ENCODE data around the gene NANOS2. TPM values are rescaled to one million over a fixed set of nuclear protein-coding genes. Genes with fewer than 3 reads are reported as not detected.
"Not testable (repeated sequence)": the region's sequence is repeated elsewhere in the genome, so short reads cannot be mapped to it uniquely, and the experiment has no call there.

NANOS2 gene
- total RNA-seq, 1 donor from 2014 or later = not detected

DNA sequence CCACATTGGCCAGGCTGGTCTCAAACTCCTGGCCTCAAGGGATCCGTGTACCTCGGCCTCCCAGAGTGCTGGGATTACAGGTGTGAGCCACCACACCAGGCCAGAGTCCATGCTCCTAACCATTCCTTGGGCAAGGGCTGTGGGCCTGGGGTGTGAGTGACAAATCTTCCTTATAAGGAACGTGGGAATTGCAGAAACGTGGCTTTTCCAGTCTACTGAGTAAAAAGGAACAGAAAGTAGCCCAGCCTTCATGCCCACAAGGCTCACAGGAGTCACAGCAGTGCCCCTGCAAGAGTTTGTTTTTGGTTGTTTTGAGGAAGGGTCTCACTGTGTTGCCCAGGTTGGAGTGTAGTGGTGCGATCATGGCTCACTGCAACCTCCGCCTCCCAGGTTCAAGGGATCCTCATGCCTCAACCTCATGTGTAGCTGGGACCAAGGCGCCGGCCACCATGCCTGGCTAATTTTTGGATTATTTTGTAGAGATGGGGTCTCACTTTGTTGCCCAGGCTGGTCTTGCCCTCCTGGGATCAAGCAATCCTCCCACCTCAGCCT, 17.2 kb downstream of the NANOS2 start:
- DNase-seq (ENCODE audit: low spot score) (no peak), ATAC-seq (no peak)

DNA sequence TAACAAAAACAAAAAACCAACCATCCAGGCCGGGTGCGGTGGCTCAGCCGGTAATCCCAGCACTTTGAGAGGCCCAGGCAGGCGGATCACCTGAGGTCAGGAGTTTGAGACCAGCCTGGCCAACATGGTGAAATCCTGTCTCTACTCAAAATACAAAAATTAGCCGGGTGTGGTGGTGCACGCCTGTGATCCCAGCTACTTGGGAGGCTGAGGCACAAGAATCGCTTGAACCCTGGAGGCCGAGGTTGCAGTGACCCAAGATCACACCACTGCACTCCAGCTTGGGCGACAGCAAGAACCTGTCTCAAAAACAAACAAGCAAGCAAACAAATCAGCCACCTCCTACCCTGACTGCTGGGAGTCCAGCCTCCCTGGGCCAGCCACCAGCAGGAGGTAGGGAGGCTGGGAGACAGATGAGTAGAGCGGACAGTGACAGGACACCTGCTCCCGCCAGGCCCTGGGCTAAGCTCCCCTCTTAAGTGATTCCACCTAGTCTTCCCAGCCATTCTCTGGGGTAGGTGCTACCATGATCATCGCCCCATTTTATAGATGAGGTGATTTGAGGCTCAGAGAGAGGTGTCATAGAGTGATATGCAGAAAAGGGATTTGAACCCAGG, 18.5 kb downstream of the NANOS2 start:
- ATAC-seq; DNase-seq (ENCODE audit: low spot score): not testable (repeated sequence)

DNA sequence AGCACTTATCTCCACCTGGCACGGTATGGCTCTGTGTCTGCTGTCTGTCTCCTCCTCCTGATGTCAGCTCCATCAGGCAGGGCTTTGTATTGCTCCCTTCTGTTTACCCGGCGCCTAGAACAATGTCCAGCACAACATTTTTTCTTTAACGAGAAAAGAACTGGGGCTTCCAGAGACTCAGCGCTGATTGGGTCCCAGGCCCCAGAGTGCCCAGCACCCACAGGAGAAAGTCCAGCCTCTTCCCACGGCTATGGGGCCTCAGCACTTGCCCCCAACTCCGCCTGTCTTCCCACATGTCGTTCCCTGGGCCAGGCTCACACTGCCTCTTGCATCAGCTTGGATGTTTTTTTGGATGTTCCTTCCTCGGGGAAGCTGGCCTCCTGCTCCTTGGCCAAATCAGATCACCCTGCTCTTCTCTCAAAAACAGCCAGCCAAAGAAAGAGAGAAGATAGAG, 19.0 kb downstream of the NANOS2 start:
- no peak for DNase-seq (ENCODE audit: low spot score)
- no peak for ATAC-seq

DNA sequence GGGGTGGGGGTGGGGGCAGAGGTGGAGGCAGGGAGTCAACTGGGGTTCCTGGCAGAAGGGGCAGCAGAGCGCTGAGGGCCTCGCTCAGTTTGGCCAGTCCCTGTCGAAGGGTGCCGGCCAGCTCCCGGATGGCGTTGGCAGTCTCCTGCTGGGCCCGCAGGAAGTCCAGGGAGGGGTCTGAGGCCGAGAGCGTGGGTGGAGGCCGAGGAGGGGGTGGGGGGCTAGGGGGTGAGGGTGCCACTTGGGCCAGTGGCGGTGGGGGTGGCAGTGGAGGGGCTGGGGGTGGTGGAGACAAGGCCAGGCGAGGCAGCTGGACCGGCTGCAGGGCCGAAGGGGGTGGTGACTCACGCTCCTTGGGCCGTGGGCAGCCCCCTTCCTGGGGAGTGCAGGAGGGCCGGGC, 23.7 kb downstream of the NANOS2 start:
- DNase-seq (ENCODE audit: low spot score) = no peak
- ATAC-seq = no peak

DNA sequence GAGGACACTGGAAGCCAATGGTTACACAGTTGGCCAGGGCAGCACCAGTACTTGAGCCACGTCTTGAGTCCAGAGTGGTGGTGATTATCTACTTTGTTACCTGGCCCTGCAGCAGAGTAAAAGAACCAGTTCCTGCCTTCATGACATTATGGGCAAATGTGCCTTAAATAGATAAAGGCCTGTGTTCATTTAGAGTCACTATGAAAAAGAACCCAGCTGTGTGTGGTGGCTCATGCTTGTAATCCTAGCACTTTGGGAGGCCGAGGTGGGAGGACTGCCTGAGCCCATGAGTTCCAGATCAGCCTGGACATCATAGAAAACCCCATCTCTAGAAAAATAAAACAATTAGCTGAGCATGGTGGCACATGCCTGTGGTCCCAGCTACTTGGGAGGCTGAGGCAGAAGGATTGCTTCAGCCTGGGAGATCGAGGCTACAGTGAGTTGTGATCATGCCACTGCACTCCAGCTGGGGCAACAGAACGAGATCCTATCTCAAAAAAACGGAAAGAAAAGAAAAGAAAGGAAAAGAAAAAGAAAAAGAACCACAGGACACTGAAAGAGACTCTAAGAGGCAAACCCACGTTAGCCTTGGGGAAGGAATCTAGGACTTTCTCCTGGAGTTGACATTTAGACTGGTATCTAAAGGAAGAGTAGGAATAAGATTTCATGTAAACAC, 25.2 kb downstream of the NANOS2 start:
- no peak for DNase-seq (ENCODE audit: low spot score)
- no peak for ATAC-seq

DNA sequence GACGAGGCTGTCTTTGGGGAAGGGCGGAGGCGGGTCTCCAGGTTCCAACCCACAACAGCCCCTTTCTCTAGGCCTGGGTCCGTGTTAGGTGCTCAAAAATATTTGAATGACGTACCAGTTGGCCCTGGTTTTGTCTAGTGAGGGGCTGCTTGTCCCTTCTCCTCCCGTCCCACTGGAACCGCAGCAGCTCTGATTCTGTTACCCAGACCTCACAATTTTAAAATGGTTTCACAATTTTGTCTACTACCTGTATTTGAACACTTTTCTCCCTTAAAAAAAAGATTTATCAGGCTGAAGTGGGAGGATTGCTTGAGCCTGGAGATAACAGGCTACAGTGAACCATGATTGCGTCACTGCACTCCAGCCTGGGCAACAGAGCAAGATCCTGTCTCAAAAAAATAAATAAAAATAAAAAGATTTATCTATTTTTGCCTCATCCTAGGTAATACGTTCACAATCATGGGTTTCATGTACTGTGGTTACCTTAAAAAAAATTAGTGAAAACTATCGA, 27.3 kb downstream of the NANOS2 start:
- DNase-seq (ENCODE audit: low spot score) (no peak), ATAC-seq (no peak)

DNA sequence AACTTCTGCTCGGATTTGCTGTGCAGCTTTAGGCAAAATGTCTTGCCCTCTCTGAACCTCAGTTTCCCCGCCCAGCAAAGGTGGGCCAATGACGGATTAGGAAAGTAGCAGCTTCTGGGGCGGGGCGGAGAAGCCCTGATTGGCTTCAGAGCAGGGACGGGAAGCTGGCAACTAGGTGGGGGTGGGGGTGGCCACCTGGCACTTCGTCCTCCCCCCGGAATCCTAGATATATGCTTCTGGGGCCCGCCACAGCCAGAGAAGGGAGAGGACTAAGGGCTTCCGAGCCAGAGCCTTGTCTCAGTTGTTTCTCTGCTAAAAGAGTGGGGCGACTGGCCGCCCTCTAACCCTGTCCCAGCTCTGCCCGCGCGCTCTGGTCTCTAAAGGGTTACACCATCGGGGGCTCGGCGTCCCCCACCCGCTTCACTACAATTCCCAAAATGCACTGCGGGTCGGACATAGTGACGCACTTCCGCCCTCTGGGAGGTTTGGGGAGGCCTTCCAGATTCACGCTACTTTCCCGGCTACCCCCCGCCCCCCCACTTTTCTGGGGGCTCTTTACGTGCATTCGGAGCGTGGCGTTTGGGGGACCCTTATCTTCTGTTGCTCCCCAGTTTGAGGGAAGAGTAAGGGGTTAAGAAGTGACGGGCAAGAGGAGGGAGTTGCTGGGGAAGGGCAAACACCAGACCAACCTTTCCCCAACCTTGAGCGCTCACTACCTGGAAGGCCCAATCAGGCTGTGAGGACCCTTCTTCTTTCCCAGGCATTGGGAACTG, 28.0 kb downstream of the NANOS2 start:
- ATAC-seq (peak; percentile 56), DNase-seq (ENCODE audit: low spot score) (peak; percentile 93)

DNA sequence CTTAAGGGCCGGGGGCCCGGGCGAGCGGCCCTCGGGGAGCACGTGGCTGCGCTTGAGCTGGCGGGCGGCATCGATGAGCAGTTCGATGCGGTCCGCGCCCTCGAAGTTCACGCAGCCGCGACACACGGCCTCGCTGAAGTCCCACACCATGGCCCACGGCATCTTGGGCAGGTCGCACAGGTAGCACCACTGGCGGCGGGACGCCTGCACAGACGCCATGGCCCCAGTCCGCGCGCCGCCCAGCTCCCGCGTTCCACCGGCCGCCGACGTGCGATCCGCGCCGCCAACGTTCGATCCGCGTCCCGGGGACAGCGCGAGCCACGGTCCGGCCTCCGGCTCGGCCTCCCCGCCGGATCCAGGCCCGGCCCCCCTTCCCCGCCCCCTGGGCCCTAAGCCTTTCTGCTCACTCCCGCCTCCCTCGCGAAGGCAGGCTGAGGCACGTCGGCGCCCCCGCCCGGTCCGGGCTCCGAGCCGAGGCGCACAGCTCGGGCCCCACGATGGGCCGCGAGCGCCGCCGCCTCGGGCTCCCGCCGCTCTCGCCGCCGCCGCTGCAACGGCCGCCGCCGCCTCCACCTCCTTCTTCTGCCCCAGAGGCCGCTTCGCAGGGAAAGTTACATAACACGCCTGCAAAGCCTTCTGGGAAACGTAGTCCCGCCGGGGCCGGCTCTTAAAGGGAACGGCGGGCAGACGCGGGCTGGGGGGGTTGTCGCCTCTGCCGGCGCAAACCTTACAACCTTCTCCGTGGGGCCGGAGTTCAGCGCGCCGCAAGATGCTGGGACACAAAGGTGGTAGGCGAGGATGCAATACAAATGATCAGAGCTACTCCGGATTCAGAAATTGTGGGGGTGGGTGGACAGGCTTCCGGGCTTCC, 28.8 kb downstream of the NANOS2 start, which contains the start of gene IRF2BP1:
TSS of gene IRF2BP1 (minus strand) at position 586 of the 871 bp plus-strand sequence. CDS start at position 219, 367 bp downstream.
- DNase-seq (ENCODE audit: low spot score) (peak; percentile 93), ATAC-seq (peak; percentile 49)

DNA sequence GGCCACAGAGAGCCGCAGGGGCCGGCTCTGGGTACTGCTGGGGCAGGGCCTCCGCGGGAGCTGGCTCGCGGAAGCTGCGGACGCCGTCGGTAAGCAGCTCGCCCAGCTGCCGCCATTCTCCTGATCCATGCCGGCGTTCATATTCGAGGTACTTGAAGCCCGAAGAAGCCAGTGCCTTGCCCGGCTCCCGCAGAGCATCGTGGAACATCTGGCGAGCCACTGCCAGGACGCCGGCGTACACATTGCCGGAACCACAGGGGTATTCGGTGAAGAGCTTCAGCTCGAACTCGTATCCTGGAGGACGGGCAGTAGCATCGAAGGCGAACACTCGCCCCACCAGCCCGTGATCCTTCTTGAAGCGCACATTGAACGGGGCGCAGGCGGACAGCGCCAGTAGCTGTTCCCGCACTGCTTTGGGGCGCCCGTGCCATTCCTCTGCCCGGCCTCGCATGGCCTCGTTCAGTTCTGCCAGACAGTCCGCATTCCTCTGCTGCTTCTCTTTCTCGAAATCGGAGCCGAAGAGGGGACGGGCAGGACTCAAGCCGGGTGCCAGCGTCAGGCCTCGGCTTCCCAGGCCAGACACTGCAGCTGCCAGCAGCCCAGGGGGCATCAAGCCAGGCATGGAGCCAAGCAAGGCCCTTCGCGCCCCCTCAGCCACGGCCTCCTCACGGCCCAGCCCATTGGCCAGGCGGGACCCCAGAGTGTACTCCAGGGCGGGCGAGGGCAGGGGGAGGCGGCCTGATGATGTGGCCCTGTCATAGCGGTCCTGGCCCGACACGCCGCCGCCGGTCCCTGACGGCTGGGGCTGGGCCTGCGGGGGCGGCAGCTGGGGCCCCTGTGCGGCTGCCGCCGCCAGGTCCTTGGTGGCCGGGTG, 29.7 kb downstream of the NANOS2 start:
- peak; percentile 2 for ATAC-seq
- DNase-seq (ENCODE audit: low spot score) = no peak

DNA sequence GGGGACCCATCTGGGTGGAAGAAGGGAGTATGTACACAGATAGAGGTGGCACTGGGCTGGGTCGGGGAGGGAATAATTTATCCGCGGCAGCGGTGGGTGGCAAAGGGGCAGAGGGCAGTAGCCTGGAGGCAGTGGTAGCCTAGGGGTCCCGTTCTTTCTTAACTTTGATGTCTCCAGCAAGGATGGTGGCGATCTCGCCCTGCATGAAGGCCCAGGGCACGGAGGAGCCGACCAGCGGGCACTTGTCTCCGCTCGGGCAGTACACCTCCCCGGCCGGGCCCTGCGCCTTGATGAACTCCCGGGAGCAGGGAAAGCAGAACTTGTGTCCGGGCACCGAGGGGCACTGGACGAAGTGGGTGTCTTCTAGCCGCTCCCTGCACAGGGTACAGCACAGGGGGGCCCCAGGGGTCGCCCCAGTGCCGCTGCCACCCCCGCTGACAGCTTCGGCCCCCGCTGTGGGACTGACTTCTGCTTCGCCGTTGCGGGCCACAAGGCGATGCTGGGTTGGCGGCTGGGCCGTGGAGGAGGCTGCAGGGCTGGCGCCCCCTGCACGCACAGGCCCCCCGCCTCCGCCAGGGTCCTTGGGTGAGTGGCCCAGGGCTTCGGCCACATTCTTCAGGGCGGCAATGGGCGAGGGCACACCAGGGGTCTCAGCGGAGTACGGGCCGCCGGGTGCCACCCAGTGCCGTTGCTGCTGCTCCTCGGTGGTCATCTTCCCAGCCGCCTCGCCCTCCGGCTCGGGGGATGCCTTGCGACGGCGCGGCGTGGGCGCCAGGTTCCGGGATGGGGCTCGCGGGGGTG, 30.5 kb downstream of the NANOS2 start:
- no peak for ATAC-seq
- DNase-seq (ENCODE audit: low spot score) = no peak

DNA sequence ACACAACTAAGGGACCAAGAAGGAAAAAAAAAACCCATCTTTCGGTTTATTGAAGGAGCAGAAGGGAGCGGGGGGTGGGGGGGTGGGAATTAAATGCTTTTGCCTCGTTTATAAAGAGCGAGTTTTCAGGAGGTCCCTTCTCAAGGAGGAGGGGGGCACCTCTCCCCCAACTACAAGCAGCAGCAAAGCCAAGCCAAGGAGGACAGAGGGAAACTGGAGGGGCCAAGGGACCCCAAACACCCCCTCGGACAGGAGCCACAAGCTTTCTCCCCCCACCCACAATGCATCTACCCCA, 31.0 kb downstream of the NANOS2 start:
- ATAC-seq = no peak
- DNase-seq (ENCODE audit: low spot score) = no peak

DNA sequence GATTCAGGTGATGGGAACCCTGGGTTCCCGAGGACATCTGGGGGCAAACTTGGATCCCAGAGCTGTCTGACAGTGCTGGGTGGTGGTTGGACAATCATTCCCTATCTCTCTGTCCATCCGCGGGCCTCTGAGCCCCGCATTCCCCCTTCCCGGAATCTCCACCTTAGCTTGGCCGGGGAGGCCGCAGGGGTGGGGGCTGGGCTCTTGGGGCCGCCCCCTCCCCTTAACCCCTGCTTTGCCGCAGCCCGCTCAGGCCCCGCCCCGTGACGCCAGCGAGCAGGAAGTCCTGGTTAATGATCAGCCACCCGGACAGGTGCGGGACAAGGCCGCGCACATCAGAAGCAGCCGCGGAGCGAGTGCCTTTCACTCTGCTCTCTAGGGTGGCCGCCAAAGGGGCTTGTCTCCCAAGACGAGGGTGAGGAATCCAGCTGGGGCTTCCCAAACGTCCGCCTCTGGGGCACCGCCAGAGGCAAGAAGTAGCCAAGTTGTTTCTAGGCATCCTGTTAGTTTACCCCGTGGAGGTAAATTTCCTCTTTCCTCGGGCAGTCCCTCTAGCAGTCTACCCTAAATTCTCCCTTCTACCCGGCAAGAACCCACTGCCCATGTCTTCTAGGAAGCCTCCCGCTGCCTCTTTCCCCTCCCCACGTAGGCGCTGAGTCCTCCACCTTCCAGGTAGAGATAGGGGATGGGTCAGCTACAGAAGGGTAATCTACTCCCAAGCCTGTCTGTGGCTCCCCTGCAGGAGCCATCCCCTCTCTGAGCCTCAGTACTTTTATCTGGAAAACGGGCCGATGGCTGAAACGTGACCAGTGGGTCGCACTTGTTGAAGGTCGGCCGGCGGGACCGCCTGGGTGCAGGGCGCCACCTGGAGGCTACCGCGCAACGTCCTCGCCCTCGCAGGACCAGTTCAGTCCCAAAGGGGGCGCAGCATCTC, 31.7 kb downstream of the NANOS2 start:
- DNase-seq (ENCODE audit: low spot score) (peak; percentile 95), ATAC-seq (peak; percentile 60)

DNA sequence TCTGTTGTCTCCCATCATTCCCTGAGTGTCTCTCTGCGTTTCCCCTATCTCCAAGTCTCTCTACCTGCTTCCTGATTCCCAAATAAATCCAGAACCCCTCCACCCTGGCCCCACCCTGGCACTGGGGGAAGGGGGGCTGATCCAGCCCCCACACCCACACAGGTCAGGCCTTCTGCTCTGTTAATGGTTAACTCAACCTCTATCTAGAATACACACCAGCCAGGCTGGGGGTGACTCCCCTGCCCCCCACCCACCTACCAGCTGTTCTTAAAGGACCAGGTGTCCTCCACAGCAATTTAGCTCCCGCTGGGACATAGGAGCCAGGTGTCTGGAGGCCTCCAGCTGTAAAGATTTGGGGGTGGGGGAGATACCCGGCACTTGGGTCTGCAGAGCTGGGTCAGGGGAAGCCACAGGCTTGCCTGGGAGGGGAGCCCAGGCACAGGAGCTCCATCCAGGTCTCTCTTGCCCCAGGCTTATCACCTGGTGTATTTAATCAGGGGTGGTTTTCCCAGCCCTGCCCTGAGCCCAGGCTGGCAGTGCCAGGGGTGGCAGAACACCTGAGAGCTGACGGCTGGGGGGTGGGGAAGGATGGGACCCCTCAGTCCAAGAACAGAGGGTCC, 32.6 kb downstream of the NANOS2 start:
- DNase-seq (ENCODE audit: low spot score) (peak; percentile 86), ATAC-seq (peak; percentile 32)

DNA sequence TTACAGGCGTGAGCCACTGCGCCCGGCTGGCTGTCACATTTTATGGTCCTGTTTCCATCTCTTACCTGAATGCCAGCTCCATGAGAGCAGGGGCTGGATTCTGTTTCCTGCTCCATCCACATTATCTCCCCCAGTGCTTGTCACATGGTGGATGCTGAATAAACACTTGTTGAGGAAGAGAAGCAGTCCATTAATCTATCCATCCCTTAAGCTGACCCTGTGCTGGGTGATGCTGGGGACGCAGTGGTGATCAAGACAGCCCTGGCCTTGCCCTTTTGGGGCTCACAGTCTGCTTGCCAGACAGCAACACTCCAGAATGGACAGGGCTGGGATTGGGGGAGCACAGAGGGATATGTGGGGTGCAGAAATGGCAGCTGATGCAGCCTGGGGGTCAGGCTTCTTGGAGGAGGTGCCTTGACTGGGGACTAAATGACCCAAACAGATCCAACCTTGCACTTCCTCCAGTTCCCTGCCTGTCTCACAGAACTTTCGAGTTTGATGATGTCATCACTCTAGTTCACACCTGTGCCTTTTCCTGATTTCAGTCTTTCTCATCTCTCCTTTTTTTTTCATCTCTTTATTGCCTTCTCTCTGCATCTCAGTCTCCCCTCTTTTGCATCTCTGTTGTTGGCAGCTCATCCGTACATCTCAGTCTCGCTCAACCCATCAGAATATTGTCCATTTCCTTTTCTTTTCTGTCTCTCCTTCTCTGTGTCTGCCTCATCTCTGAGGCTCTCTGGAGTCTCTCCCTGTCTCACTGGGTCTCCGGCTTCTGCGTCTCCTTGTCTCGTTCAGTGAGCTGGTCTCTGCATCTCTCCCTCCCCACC, 33.3 kb downstream of the NANOS2 start:
- ATAC-seq (no peak), DNase-seq (ENCODE audit: low spot score) (no peak)

DNA sequence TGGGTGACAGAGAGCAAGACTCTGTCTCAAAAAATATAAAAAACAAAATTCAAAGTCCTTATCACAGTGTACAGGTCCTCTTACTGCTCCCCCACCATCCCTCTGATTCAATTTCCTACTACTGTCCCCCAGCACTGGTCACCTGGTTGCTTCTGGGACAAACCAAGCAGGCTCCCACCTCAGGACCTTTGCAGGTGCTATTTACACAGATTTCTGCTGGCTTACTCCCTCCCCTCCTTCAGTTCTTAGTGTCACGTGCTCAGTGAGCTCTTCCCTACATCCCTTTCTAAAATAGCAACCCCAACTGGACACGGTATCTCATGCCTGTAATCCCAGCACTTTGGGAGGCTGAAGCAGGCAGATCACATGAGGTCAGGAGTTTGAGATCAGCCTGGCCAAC, 34.6 kb downstream of the NANOS2 start:
- no peak for DNase-seq (ENCODE audit: low spot score)
- ATAC-seq = no peak

DNA sequence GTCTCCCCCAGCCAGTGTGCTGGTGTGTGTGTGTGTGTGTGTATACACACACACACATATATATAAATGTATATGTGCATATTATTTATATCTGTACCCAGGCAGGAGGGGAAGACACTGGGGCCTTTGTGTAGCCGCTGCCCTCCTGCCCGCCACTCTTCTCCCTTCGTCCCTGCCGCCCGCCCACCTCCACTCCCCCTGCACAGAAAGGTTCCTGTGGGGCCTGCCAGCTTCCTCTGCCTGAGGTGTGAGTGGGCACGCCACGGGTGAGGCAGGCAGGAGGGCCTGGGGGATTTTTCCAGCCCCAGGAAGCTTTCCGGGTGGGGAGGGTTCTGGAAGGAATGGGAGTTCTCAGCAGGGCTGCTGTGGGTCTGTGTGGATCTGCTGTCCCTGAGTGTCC, 35.5 kb downstream of the NANOS2 start:
- no peak for DNase-seq (ENCODE audit: low spot score)
- no peak for ATAC-seq

All from left lobe of liver (tissue), 2 donors.